ENCODE data around the gene FBXO9.

Gene FBXO9

GRCh38 chr6:53112404-53112803 lies 47.2 kb downstream of the FBXO9 start:
- no peak for ATAC-seq
- TF ChIP-seq ARNTL (CRISPR knock-in tag; IDR thresholded peaks at IDR 0.05; ENCODE audit: borderline replicate concordance, low read depth) (no peak), TOX (CRISPR knock-in tag; IDR thresholded peaks at IDR 0.05; ENCODE audit: borderline replicate concordance) (no peak), RARB (CRISPR knock-in tag; IDR thresholded peaks at IDR 0.05) (no peak), BACH2 (CRISPR knock-in tag; IDR thresholded peaks at IDR 0.05; ENCODE audit: borderline replicate concordance) (no peak), CREB5 (CRISPR knock-in tag; IDR thresholded peaks at IDR 0.05; ENCODE audit: low read depth) (no peak), ESRRG (CRISPR knock-in tag; IDR thresholded peaks at IDR 0.05) (no peak), OSR1 (CRISPR knock-in tag; IDR thresholded peaks at IDR 0.05) (no peak), ISL1 (CRISPR knock-in tag; IDR thresholded peaks at IDR 0.05) (no peak), POU6F1 (CRISPR knock-in tag; IDR thresholded peaks at IDR 0.05; ENCODE audit: borderline replicate concordance, low read depth) (no peak), ZFP30 (CRISPR knock-in tag; IDR thresholded peaks at IDR 0.05) (no peak), PPARA (CRISPR knock-in tag; IDR thresholded peaks at IDR 0.05; ENCODE audit: borderline replicate concordance) (no peak), CSRNP3 (CRISPR knock-in tag; IDR thresholded peaks at IDR 0.05) (no peak), TCF4 (CRISPR knock-in tag; IDR thresholded peaks at IDR 0.05; ENCODE audit: borderline replicate concordance) (no peak), ZFP3 (CRISPR knock-in tag; IDR thresholded peaks at IDR 0.05) (no peak), TSHZ2 (CRISPR knock-in tag; IDR thresholded peaks at IDR 0.05) (no peak), PATZ1 (CRISPR knock-in tag; IDR thresholded peaks at IDR 0.05; ENCODE audit: borderline replicate concordance) (no peak), ZC3H10 (CRISPR knock-in tag; IDR thresholded peaks at IDR 0.05) (no peak)

GRCh38 chr6:53112871-53113270 lies 47.7 kb downstream of the FBXO9 start:
- TF ChIP-seq RARB (CRISPR knock-in tag; IDR thresholded peaks at IDR 0.05) = no peak
- ATAC-seq = no peak

- ATAC-seq = no peak
- no peak for TF ChIP-seq ARNTL (CRISPR knock-in tag; IDR thresholded peaks at IDR 0.05; ENCODE audit: borderline replicate concordance, low read depth)
- no peak for TF ChIP-seq CREB5 (CRISPR knock-in tag; IDR thresholded peaks at IDR 0.05; ENCODE audit: low read depth)
- no peak for TF ChIP-seq PPARA (CRISPR knock-in tag; IDR thresholded peaks at IDR 0.05; ENCODE audit: borderline replicate concordance)
Observed at GRCh38 chr6:53113742-53114141, 48.5 kb downstream of the FBXO9 start.

GRCh38 chr6:53115113-53115512 lies 49.9 kb downstream of the FBXO9 start:
- TF ChIP-seq RARB (CRISPR knock-in tag; IDR thresholded peaks at IDR 0.05) (no peak), ZNF565 (CRISPR knock-in tag; conservative IDR thresholded peaks at IDR 0.05; ENCODE audit: low read depth) (no peak), ZC3H10 (CRISPR knock-in tag; IDR thresholded peaks at IDR 0.05) (no peak), CSDC2 (CRISPR knock-in tag; IDR thresholded peaks at IDR 0.05) (no peak), BACH2 (CRISPR knock-in tag; IDR thresholded peaks at IDR 0.05; ENCODE audit: borderline replicate concordance) (no peak), TSHZ2 (CRISPR knock-in tag; IDR thresholded peaks at IDR 0.05) (no peak)
- no peak for ATAC-seq

All from SK-N-SH treated with all-trans-retinoic acid at 6 μM for 48 hours (cell line).